ENCODE data around the gene RNF207. TPM values are rescaled to one million over a fixed set of nuclear protein-coding genes. Genes with fewer than 3 reads are reported as not detected.
"Not testable (repeated sequence)": the region's sequence is repeated elsewhere in the genome, so short reads cannot be mapped to it uniquely, and the experiment has no call there.

The RNF207 gene
- polyA plus RNA-seq, 1 of the 3 experiments (the other 2 are of a cell fraction), result 25.4 TPM

GRCh38 chr1:6218375-6219164, 12.7 kb downstream of the RNF207 start:
- Histone ChIP-seq H3F3A (replicated peaks; ENCODE audit: insufficient read depth) (no peaks in the 10 kb centered on the region), H4K20me1 (ENCODE audit: insufficient read depth) (no peaks in the 10 kb centered on the region), H3K27ac (ENCODE audit: low read depth in 2 of 2, low read length in 1 of 2) (no peak overlapping the region), H3K9ac (no peak overlapping the region), H3K4me2 (no peak overlapping the region), H3K79me2 (ENCODE audit: insufficient read depth) (peaks cover 3% of the 10 kb centered on the region; the same call in 1 of the 2 replicates), H3K27me3 (ENCODE audit: insufficient read depth) (no peaks in the 10 kb centered on the region), H3K36me3 (replicated peaks in 1 of 2; ENCODE audit: control insufficient read depth in 1 of 2, insufficient read depth in 2 of 2, low read length in 1 of 2) (peaks cover 0 to 16% of the 10 kb centered on the region in 2 experiments), H3K4me3 (ENCODE audit: low read depth in 2 of 2, low read length in 1 of 2) (no peak overlapping the region), H3K9me2 (no peaks in the 10 kb centered on the region), H3K9me3 (no peaks in the 10 kb centered on the region), H3K4me1 (ENCODE audit: control insufficient read depth in 1 of 2, insufficient read depth in 2 of 2, low read depth in 1 of 2, low read length in 1 of 2) (no peaks in the 10 kb centered on the region), H2AFZ (ENCODE audit: low read depth) (no peak overlapping the region)
- ChIA-PET POLR2A (interaction anchor here (0.6 kb wide), 1 partner anchor 158 kb away, joined by 4 read pairs; no protein-coding TSS in a partner anchor), CTCF (interaction anchor here (1.4 to 2.5 kb wide), 2 partner anchors 9 to 10 kb away, joined by 3 to 10 read pairs; no protein-coding TSS in a partner anchor)
- 94% methylated on average over 14 of the region's 16 CpGs for WGBS (ENCODE audit: low lambda C conversion rate)
- peak; percentile 10 for DNase-seq
- TF ChIP-seq MXI1 (IDR thresholded peaks at IDR 0.05; ENCODE audit: low read depth, low read length) (no peak), SIN3A (IDR thresholded peaks at IDR 0.05; ENCODE audit: borderline replicate concordance, low read depth, low read length) (no peak), FOXJ3 (CRISPR knock-in tag; IDR thresholded peaks at IDR 0.05) (no peak), CHD2 (IDR thresholded peaks at IDR 0.05; ENCODE audit: low read length, partially characterized antibody) (no peak)

GRCh38 chr1:6219641-6220040, 13.7 kb downstream of the RNF207 start:
- H3K4me2 ChIP-seq; H4K20me1 ChIP-seq (ENCODE audit: insufficient read depth); H3K9me3 ChIP-seq; H3F3A ChIP-seq (replicated peaks; ENCODE audit: insufficient read depth); H3K27ac ChIP-seq (ENCODE audit: low read depth in 2 of 2, low read length in 1 of 2); DNase-seq; H3K9ac ChIP-seq; H3K4me3 ChIP-seq (ENCODE audit: low read depth in 2 of 2, low read length in 1 of 2); H2AFZ ChIP-seq (ENCODE audit: low read depth); H3K9me2 ChIP-seq; H3K27me3 ChIP-seq (ENCODE audit: insufficient read depth); H3K79me2 ChIP-seq (ENCODE audit: insufficient read depth); H3K4me1 ChIP-seq (ENCODE audit: control insufficient read depth in 1 of 2, insufficient read depth in 2 of 2, low read depth in 1 of 2, low read length in 1 of 2): not testable (repeated sequence)
- CTCF ChIA-PET, result interaction anchor here (1.2 to 2.5 kb wide), 3 partner anchors 9 to 26 kb away, joined by 6 to 10 read pairs (median 6); no protein-coding TSS in a partner anchor
- H3K36me3 ChIP-seq (replicated peaks in 1 of 2; ENCODE audit: control insufficient read depth in 1 of 2, insufficient read depth in 2 of 2, low read length in 1 of 2), result peaks cover 6 to 26% of the 10 kb centered on the region in 2 experiments
- POLR2A ChIA-PET, result interaction anchor here (0.6 to 1.4 kb wide), 2 partner anchors 10 to 153 kb away, joined by 3 to 4 read pairs; no protein-coding TSS in a partner anchor
- 96% methylated on average over 11 of the region's 11 CpGs for WGBS (ENCODE audit: low lambda C conversion rate)

GRCh38 chr1:6220236-6220635, 14.3 kb downstream of the RNF207 start:
- Histone ChIP-seq H3K4me1 (ENCODE audit: control insufficient read depth in 1 of 2, insufficient read depth in 2 of 2, low read depth in 1 of 2, low read length in 1 of 2) (no peaks in the 10 kb centered on the region), H3K27ac (ENCODE audit: low read depth in 2 of 2, low read length in 1 of 2) (no peak overlapping the region), H4K20me1 (ENCODE audit: insufficient read depth) (no peaks in the 10 kb centered on the region), H2AFZ (ENCODE audit: low read depth) (no peak overlapping the region), H3K9me3 (no peaks in the 10 kb centered on the region), H3K4me2 (no peak overlapping the region), H3K9ac (no peak overlapping the region), H3K4me3 (ENCODE audit: low read depth in 2 of 2, low read length in 1 of 2) (no peak overlapping the region), H3K9me2 (no peaks in the 10 kb centered on the region), H3K79me2 (ENCODE audit: insufficient read depth) (peaks cover 3% of the 10 kb centered on the region; the same call in 1 of the 2 replicates), H3F3A (replicated peaks; ENCODE audit: insufficient read depth) (no peaks in the 10 kb centered on the region), H3K36me3 (replicated peaks in 1 of 2; ENCODE audit: control insufficient read depth in 1 of 2, insufficient read depth in 2 of 2, low read length in 1 of 2) (peaks cover 6 to 31% of the 10 kb centered on the region in 2 experiments), H3K27me3 (ENCODE audit: insufficient read depth) (no peaks in the 10 kb centered on the region)
- 73% methylated on average over 5 of the region's 8 CpGs for WGBS (ENCODE audit: low lambda C conversion rate)
- no peak for DNase-seq
- TF ChIP-seq EP300 (IDR thresholded peaks at IDR 0.05; ENCODE audit: borderline replicate concordance in 1 of 2, low read depth in 1 of 2, low read length in 1 of 2) (no peak), PBX3 (IDR thresholded peaks at IDR 0.05) (no peak)
- ChIA-PET POLR2A (interaction anchor here (1.4 kb wide), 1 partner anchor 10 kb away, joined by 4 read pairs; no protein-coding TSS in a partner anchor), CTCF (interaction anchor here (1.2 to 2.5 kb wide), 4 partner anchors 9 to 26 kb away, joined by 3 to 10 read pairs (median 6); no protein-coding TSS in a partner anchor)

All from SK-N-SH (cell line).